Activated naive CD4-positive, alpha-beta T cell treated with anti-CD3 and anti-CD28 coated beads for 36 hours (primary cell): ENCODE measurements around the gene SMOC2. TPM values are rescaled to one million over a fixed set of nuclear protein-coding genes. Genes with fewer than 3 reads are reported as not detected.
"Not testable (repeated sequence)": the region's sequence is repeated elsewhere in the genome, so short reads cannot be mapped to it uniquely, and the experiment has no call there.

Experiments used
- CTCF ChIA-PET: fragments of 350-600 bp; sonication (Branson Sonifier 250); formaldehyde crosslinking; loops from one replicate; lab custom pipeline; 2021; ENCODE audit warnings: antibody characterized with exemption; lab: Charles Lee
- DNase-seq: peaks from one replicate; pipeline ENCODE4 v3.0.0-alpha.2; 2020
- H3K27ac Mint-ChIP-seq: one replicate; pipeline ENCODE4 v1.8.0; 2021; ENCODE audit warnings: mild to moderate bottlenecking, mixed read lengths
- H3K27me3 Mint-ChIP-seq: one replicate; pipeline ENCODE4 v1.8.0; 2021; ENCODE audit warnings: low read depth, mixed read lengths
- H3K36me3 Mint-ChIP-seq: one replicate; pipeline ENCODE4 v1.8.0; 2021; ENCODE audit warnings: low read depth, mixed read lengths
- H3K4me1 Mint-ChIP-seq: one replicate; pipeline ENCODE4 v1.8.0; 2021; ENCODE audit warnings: low read depth, mixed read lengths
- H3K4me3 Mint-ChIP-seq: one replicate; pipeline ENCODE4 v1.8.0; 2021; ENCODE audit warnings: mild to moderate bottlenecking, moderate library complexity, mixed read lengths
- H3K9me3 Mint-ChIP-seq: one replicate; pipeline ENCODE4 v1.8.0; 2021; ENCODE audit warnings: mixed read lengths
- intact Hi-C: fragments of 100-400 bp; cut with micrococcal nuclease; formaldehyde crosslinking; loops from one replicate; pipeline ENCODE4 v1.15.1; 2023
- total RNA-seq, 2 experiments: library from RNA; stranded (reverse); gene quantifications; one replicate each; pipeline ENCODE4 v1.2.3, GENCODE V29; 2021

Gene SMOC2
- total RNA-seq, 2 experiments from 2014 or later = not detected

GRCh38 chr6:168601546-168601945 lies 160.6 kb downstream of the SMOC2 start:
- H3K4me1 Mint-ChIP-seq = no peaks in the 10 kb centered on the region
- H3K9me3 Mint-ChIP-seq = no peaks in the 10 kb centered on the region
- no peak for DNase-seq
- no peak overlapping the region for H3K27ac Mint-ChIP-seq
- no peaks in the 10 kb centered on the region for H3K36me3 Mint-ChIP-seq
- no peak overlapping the region for H3K4me3 Mint-ChIP-seq
- H3K27me3 Mint-ChIP-seq = peaks cover 15% of the 10 kb centered on the region
- CTCF ChIA-PET = interaction anchor here (0.6 kb wide), 1 partner anchor 11 kb away, joined by 3 read pairs; no protein-coding TSS in a partner anchor
- intact Hi-C loops = no loop called here

GRCh38 chr6:168602576-168602975 lies 161.6 kb downstream of the SMOC2 start:
- Mint-ChIP-seq H3K4me3 (no peak overlapping the region), H3K36me3 (no peaks in the 10 kb centered on the region), H3K27me3 (peaks cover 14% of the 10 kb centered on the region), H3K4me1 (no peaks in the 10 kb centered on the region), H3K9me3 (no peaks in the 10 kb centered on the region), H3K27ac (no peak overlapping the region)
- CTCF ChIA-PET = no interaction called here
- no peak for DNase-seq
- intact Hi-C loops = no loop called here

- H3K4me3 Mint-ChIP-seq = no peak overlapping the region
- H3K4me1 Mint-ChIP-seq = no peaks in the 10 kb centered on the region
- peaks cover 14% of the 10 kb centered on the region for H3K27me3 Mint-ChIP-seq
- no peaks in the 10 kb centered on the region for H3K9me3 Mint-ChIP-seq
- intact Hi-C loops = no loop called here
- H3K36me3 Mint-ChIP-seq = no peaks in the 10 kb centered on the region
- CTCF ChIA-PET = no interaction called here
- no peak overlapping the region for H3K27ac Mint-ChIP-seq
- DNase-seq = no peak
Measured at GRCh38 chr6:168603234-168603633, 162.2 kb downstream of the SMOC2 start.

GRCh38 chr6:168605964-168606363 lies 165.0 kb downstream of the SMOC2 start:
- H3K27ac Mint-ChIP-seq = no peak overlapping the region
- peaks cover 14% of the 10 kb centered on the region for H3K27me3 Mint-ChIP-seq
- no peaks in the 10 kb centered on the region for H3K4me1 Mint-ChIP-seq
- no peak overlapping the region for H3K4me3 Mint-ChIP-seq
- no peaks in the 10 kb centered on the region for H3K9me3 Mint-ChIP-seq
- DNase-seq = no peak
- CTCF ChIA-PET = no interaction called here
- no peaks in the 10 kb centered on the region for H3K36me3 Mint-ChIP-seq
- intact Hi-C loops = no loop called here

GRCh38 chr6:168606722-168607121 lies 165.7 kb downstream of the SMOC2 start:
- H3K4me3 Mint-ChIP-seq = no peak overlapping the region
- no peak for DNase-seq
- H3K9me3 Mint-ChIP-seq = no peaks in the 10 kb centered on the region
- H3K27ac Mint-ChIP-seq = no peak overlapping the region
- H3K27me3 Mint-ChIP-seq = peaks cover 14% of the 10 kb centered on the region
- intact Hi-C loops = no loop called here
- H3K36me3 Mint-ChIP-seq = no peaks in the 10 kb centered on the region
- no peaks in the 10 kb centered on the region for H3K4me1 Mint-ChIP-seq
- CTCF ChIA-PET = no interaction called here

GRCh38 chr6:168607272-168608112 lies 166.5 kb downstream of the SMOC2 start:
- CTCF ChIA-PET = no interaction called here
- DNase-seq = no peak
- no peaks in the 10 kb centered on the region for H3K9me3 Mint-ChIP-seq
- no peaks in the 10 kb centered on the region for H3K4me1 Mint-ChIP-seq
- peaks cover 9% of the 10 kb centered on the region for H3K27me3 Mint-ChIP-seq
- H3K27ac Mint-ChIP-seq = no peak overlapping the region
- H3K4me3 Mint-ChIP-seq = no peak overlapping the region
- intact Hi-C loops = no loop called here
- no peaks in the 10 kb centered on the region for H3K36me3 Mint-ChIP-seq

- H3K36me3 Mint-ChIP-seq = no peaks in the 10 kb centered on the region
- H3K9me3 Mint-ChIP-seq = no peaks in the 10 kb centered on the region
- H3K4me3 Mint-ChIP-seq = no peak overlapping the region
- intact Hi-C loops = no loop called here
- CTCF ChIA-PET = no interaction called here
- H3K4me1 Mint-ChIP-seq = no peaks in the 10 kb centered on the region
- no peak for DNase-seq
- peaks cover 6% of the 10 kb centered on the region for H3K27me3 Mint-ChIP-seq
- H3K27ac Mint-ChIP-seq = no peak overlapping the region
Measured at GRCh38 chr6:168608113-168608400, 167.1 kb downstream of the SMOC2 start.

- intact Hi-C loops = no loop called here
- Mint-ChIP-seq H3K4me1 (no peaks in the 10 kb centered on the region), H3K4me3 (no peak overlapping the region), H3K27ac (no peak overlapping the region), H3K9me3 (no peaks in the 10 kb centered on the region), H3K36me3 (no peaks in the 10 kb centered on the region), H3K27me3 (peaks cover 6% of the 10 kb centered on the region)
- CTCF ChIA-PET = interaction anchor here (0.8 kb wide), 1 partner anchor 22 kb away, joined by 3 read pairs; no protein-coding TSS in a partner anchor
- no peak for DNase-seq
Measured at GRCh38 chr6:168609026-168609685, 168.2 kb downstream of the SMOC2 start.

- Mint-ChIP-seq H3K9me3 (no peaks in the 10 kb centered on the region), H3K27ac (no peak overlapping the region)
- intact Hi-C loops = no loop called here
Measured at GRCh38 chr6:168609914-168610490, 169.0 kb downstream of the SMOC2 start.

GRCh38 chr6:168610966-168611365 lies 170.0 kb downstream of the SMOC2 start:
- H3K9me3 Mint-ChIP-seq, DNase-seq, H3K4me1 Mint-ChIP-seq, CTCF ChIA-PET, H3K4me3 Mint-ChIP-seq, H3K27me3 Mint-ChIP-seq, intact Hi-C loops, H3K36me3 Mint-ChIP-seq, H3K27ac Mint-ChIP-seq: not testable (repeated sequence)

More at GRCh38 chr6:168609914-168610490, 169.0 kb downstream of the SMOC2 start:
- CTCF ChIA-PET = interaction anchor here (0.8 kb wide), 1 partner anchor 23 kb away, joined by 3 read pairs; no protein-coding TSS in a partner anchor
- no peaks in the 10 kb centered on the region for H3K36me3 Mint-ChIP-seq
- no peaks in the 10 kb centered on the region for H3K4me1 Mint-ChIP-seq
- DNase-seq = no peak
- peaks cover 3% of the 10 kb centered on the region for H3K27me3 Mint-ChIP-seq
- H3K4me3 Mint-ChIP-seq = no peak overlapping the region

- CTCF ChIA-PET = no interaction called here
- no peaks in the 10 kb centered on the region for H3K4me1 Mint-ChIP-seq
- DNase-seq = no peak
- H3K27me3 Mint-ChIP-seq = no peaks in the 10 kb centered on the region
- intact Hi-C loops = no loop called here
- H3K36me3 Mint-ChIP-seq = no peaks in the 10 kb centered on the region
- no peak overlapping the region for H3K27ac Mint-ChIP-seq
- no peaks in the 10 kb centered on the region for H3K9me3 Mint-ChIP-seq
- H3K4me3 Mint-ChIP-seq = no peak overlapping the region
Measured at GRCh38 chr6:168611691-168612090, 170.7 kb downstream of the SMOC2 start.

GRCh38 chr6:168612586-168612985 lies 171.6 kb downstream of the SMOC2 start:
- Mint-ChIP-seq H3K36me3 (no peaks in the 10 kb centered on the region), H3K27ac (no peak overlapping the region), H3K27me3 (no peaks in the 10 kb centered on the region), H3K9me3 (no peaks in the 10 kb centered on the region), H3K4me1 (no peaks in the 10 kb centered on the region), H3K4me3 (no peak overlapping the region)
- CTCF ChIA-PET = no interaction called here
- DNase-seq = no peak
- intact Hi-C loops = no loop called here
